Coronary artery (tissue), 2 donors: ENCODE results near the gene ACTL6A.

Experiments used
- DNase-seq: peaks from one replicate; pipeline ENCODE4 v3.0.0-alpha.2; 2017; ENCODE audit warnings: low spot score
- H3K27ac ChIP-seq, 2 donors: fragments of 200-600 bp; sonication (generic); one replicate each; pipeline ENCODE4 v1.5.1; 2016 to 2019
- H3K4me3 ChIP-seq: fragments of 200-600 bp; sonication (generic); 2 replicates; pipeline ENCODE4 v1.5.1; 2016; ENCODE audit warnings: mild to moderate bottlenecking, moderate library complexity
- CTCF ChIP-seq: fragments of 200-600 bp; sonication (generic); IDR thresholded peaks from one replicate; pipeline ENCODE4 v1.5.1; 2019; ENCODE audit warnings: antibody characterized with exemption

Gene ACTL6A

GRCh38 chr3:179551349-179552105, 11.2 kb upstream of the ACTL6A start:
- no peak overlapping the region for H3K27ac ChIP-seq
- no peak for TF ChIP-seq CTCF
- DNase-seq, result no peak
- H3K4me3 ChIP-seq, result no peak overlapping the region

DNA sequence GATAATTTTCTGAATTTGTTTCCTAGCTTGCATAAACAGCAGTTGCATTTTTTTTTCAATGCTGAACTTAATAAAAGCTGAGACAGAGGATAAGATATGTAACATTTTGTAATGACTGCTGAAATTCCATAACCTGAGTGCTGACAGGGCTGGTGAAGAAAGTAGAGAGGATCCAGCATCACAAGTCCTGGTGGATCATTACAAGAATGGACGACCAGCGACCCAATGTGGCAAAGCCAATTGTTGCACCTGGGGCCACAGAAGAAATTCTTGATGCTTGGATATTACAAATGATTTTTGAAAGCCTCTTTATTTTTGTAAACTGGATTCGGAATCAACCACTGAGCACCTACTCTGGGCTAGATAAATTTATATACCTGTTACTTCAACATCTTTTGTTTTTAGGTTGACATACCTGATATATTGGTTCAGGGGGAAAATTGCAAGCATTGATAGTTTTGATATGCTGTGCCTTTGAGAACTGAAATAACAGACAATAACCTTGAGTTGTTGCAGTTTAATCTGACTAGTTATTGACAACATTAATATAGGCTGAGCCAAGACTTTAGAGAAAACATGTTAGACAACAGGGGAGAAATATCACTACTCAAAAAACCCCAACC, 3.9 kb upstream of the ACTL6A start:
- no peak overlapping the region for H3K27ac ChIP-seq
- no peak for DNase-seq
- peak; percentile 63 for TF ChIP-seq CTCF
- H3K4me3 ChIP-seq, result no peak overlapping the region

GRCh38 chr3:179560791-179561190, 1.9 kb upstream of the ACTL6A start:
- no peak overlapping the region for H3K4me3 ChIP-seq
- no peak for TF ChIP-seq CTCF
- H3K27ac ChIP-seq, result no peak overlapping the region
- DNase-seq, result no peak

DNA sequence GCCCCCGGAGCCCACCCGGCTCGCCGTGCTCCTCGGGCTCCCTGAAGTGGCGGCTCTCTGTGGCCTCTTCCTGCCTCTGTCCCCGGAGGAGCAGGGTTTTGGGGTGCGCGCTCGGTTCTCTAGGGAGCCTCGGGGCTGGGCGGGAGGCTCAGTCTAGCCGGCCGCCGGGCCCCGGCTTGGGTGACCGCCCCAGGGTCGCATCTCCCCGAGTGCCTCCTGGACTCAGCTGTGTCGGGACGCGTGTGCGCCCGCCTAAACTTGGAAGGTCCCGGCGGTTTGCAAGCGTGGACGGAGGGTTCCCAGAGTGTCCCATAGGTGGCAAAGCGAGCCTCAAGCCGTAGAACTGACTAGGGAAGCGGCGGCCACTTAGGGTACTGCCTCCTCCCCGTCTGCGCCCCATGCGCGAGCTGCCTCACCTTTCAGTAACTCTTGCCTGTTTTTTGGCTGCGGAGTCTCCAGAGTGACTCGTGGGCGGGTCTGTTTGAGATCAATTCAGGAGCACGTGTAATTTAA, 601 bp downstream of the ACTL6A start:
- DNase-seq, result peak; percentile 78
- TF ChIP-seq CTCF, result no peak
- Histone ChIP-seq H3K27ac (peak overlapping the region; percentile 36 to 92), H3K4me3 (peak overlapping the region; percentile 91)

GRCh38 chr3:179565496-179565895, 2.8 kb downstream of the ACTL6A start:
- Histone ChIP-seq H3K4me3 (no peak overlapping the region), H3K27ac (no peak overlapping the region)
- no peak for DNase-seq

DNA sequence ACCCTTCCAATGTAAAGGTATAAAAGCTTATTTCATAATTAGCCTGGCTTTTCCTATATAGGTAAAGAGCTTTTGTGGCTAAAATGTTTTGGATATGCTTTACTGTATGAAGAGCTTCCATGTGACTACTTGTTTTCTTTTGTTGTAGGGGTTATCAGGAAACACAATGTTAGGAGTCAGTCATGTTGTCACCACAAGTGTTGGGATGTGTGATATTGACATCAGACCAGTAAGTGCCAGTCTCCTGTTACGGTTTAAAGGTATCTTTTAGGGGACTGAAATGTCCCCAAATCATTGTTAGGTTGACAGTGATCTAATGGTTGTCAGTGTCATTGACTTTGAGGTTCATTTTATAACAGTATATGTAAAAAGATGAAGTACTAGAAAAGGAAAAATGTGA, 18.3 kb downstream of the ACTL6A start:
- no peak for TF ChIP-seq CTCF
- no peak overlapping the region for H3K4me3 ChIP-seq
- H3K27ac ChIP-seq, result no peak overlapping the region
- no peak for DNase-seq

More at GRCh38 chr3:179565496-179565895, 2.8 kb downstream of the ACTL6A start:
- no peak for TF ChIP-seq CTCF

DNA sequence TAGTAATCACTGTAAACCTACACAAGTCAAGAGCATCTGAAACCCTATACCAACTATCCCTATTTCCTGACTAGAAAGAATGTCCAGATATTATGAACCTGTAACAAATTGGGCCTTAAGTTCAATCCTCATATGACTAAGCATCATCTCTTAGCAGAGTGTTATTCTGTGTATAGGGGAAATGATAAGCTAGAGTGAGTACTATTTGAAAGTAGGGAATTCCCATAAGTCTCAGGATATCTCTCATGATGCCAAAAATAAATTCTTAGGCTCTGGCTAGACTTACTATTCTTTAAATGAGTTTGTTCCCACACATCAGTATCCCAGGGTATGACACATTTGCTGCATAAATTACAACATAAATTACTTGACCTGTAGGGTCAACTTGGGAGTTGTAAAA, 26.4 kb downstream of the ACTL6A start:
- H3K4me3 ChIP-seq, result no peak overlapping the region
- H3K27ac ChIP-seq, result no peak overlapping the region
- no peak for DNase-seq
- no peak for TF ChIP-seq CTCF
